ENCODE results near the gene NBPF26. TPM values are rescaled to one million over a fixed set of nuclear protein-coding genes. Genes with fewer than 3 reads are reported as not detected.
"Not testable (repeated sequence)": the region's sequence is repeated elsewhere in the genome, so short reads cannot be mapped to it uniquely, and the experiment has no call there.

Gene NBPF26
- 10 to 100 TPM; 36.2 to 39.7 TPM for total RNA-seq

DNA sequence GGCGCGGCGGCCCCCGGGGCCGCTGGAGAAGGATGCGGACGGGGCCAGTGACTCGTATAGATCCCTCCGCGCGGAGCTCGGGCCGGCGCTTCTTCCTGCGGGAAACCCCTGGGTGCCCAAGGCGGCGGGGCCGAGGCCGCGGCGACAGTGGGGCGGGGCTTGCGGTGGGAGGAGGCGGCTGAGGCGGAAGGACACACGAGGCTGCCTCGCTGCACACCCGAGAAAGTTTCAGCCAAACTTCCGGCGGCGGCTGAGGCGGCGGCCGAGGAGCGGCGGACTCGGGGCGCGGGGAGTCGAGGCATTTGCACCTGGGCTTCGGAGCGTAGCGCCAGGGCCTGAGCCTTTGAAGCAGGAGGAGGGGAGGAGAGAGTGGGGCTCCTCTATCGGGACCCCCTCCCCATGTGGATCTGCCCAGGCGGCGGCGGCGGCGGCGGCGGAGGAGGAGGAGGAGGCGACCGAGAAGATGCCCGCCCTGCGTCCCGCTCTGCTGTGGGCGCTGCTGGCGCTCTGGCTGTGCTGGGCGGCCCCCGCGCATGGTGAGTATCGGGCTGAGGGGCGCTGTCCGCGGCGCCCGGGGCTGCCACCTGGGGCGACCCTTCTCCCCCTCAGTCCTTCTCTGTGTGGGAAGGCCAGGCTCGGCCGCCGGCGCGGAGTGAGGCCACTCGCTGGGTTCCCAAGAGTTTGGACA lies at the start of gene NBPF26:
Gene NBPF26 (plus strand): TSS at position 231 of the 688 bp plus-strand sequence.
- Mint-ChIP-seq H3K4me3 (peak within 1 kb of the TSS; percentile 62), H3K27ac (peak within 1 kb of the TSS; percentile 31)
- H3K27me3 Mint-ChIP-seq; CTCF ChIA-PET; H3K36me3 Mint-ChIP-seq (ENCODE audit: low read depth); POLR2A ChIA-PET; H3K4me1 Mint-ChIP-seq; H3K9me3 Mint-ChIP-seq: not testable (repeated sequence)
- DNase-seq = peak; percentile 85

DNA sequence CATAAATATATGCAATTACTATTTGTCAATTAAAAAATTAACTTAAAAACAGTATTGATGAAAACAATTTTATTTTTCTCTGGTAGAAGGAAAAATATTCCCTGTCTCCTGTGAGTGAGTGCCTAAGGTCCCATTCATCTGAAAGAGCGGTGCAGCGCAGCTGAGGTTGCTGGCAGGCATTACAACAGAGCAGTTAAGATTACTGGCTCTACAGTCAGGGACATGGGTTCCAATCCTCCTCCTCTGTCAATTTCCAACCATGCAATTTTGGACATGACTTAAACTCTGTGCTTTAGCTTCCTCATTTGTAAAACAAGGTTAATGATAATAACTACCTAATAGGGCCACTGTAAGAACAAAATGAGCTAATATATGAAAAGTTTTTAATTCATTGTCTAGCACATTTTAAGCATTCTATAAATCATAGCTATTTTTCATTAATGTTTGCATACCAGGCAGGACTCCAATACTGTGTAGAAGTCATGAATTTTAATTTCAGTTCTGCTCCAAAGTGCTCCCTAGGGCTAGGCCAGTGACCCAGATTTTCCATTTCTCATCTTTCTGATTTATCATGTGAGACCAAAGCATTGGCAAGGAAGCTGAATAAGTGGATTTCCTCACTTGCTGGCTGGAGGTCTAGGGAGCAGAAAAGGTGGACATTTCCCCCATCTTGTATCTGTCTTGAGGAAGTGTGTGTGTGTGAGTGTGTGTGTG lies 43.5 kb upstream of the NBPF26 start:
- H3K27ac Mint-ChIP-seq; DNase-seq; H3K36me3 Mint-ChIP-seq (ENCODE audit: low read depth); H3K9me3 Mint-ChIP-seq; CTCF ChIA-PET; H3K4me1 Mint-ChIP-seq; H3K4me3 Mint-ChIP-seq; H3K27me3 Mint-ChIP-seq; POLR2A ChIA-PET: not testable (repeated sequence)

DNA sequence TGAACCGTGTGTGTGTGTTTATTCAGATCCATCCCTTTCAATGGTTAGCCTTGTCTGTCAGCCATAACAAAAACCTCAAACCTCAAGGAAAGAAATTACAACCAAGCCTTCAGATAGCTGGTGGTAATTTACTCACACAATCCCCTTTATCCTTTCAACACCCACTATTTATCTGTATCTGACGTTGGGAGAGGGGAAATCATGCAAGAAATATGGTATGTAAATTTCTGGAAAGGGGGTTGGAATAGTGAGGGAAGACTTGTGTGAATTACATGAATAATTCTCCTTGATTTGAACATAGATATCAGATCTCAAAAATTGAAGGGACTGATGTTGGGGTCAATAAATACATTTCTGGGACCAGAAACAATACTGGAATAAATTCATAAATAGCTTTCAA lies 42.8 kb upstream of the NBPF26 start:
- H3K9me3 Mint-ChIP-seq; POLR2A ChIA-PET; DNase-seq; H3K27me3 Mint-ChIP-seq; H3K36me3 Mint-ChIP-seq (ENCODE audit: low read depth); H3K4me3 Mint-ChIP-seq; H3K4me1 Mint-ChIP-seq; H3K27ac Mint-ChIP-seq; CTCF ChIA-PET: not testable (repeated sequence)

DNA sequence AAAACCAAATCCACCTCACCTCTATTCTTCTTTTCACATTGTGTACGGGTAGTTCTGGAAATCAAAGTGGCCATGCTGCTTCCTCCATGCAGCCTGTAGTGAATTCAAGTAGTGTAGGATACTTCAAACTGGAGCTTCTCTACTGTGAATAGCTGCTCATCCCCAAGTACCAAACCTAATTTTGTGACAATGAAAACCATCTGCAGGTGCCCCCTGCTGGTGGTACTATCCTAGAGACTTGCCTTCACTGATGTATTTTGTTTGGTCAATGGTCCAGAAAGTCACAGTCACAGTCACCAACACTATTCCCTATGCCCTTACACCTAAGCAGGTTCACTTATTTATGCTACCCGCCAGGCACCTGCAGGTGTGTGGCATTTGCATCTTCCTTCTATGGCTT lies 39.3 kb upstream of the NBPF26 start:
- H3K27me3 Mint-ChIP-seq; DNase-seq; H3K4me3 Mint-ChIP-seq; H3K4me1 Mint-ChIP-seq; CTCF ChIA-PET; H3K9me3 Mint-ChIP-seq; H3K27ac Mint-ChIP-seq; H3K36me3 Mint-ChIP-seq (ENCODE audit: low read depth); POLR2A ChIA-PET: not testable (repeated sequence)

DNA sequence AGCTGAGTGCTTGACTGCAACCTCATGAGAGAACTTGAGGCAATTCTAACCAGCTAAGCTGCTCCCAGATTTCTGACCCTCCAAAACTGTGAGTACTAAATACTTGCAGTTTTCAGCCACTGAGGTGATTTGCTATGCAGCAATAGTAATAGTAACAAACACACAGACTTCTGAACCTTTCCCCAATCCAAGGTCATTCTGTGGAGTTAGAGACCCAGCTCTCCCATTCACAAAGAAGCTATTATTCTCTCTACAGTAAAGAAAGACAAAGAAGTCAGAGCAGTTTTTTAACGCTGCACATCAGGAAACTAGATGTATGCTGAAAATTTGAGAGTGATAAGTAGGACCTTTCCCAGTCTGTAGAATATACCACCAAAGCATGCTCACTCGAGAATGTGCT lies 38.1 kb upstream of the NBPF26 start:
- H3K27me3 Mint-ChIP-seq; CTCF ChIA-PET; POLR2A ChIA-PET; H3K4me3 Mint-ChIP-seq; H3K36me3 Mint-ChIP-seq (ENCODE audit: low read depth); H3K27ac Mint-ChIP-seq; H3K9me3 Mint-ChIP-seq; DNase-seq; H3K4me1 Mint-ChIP-seq: not testable (repeated sequence)

DNA sequence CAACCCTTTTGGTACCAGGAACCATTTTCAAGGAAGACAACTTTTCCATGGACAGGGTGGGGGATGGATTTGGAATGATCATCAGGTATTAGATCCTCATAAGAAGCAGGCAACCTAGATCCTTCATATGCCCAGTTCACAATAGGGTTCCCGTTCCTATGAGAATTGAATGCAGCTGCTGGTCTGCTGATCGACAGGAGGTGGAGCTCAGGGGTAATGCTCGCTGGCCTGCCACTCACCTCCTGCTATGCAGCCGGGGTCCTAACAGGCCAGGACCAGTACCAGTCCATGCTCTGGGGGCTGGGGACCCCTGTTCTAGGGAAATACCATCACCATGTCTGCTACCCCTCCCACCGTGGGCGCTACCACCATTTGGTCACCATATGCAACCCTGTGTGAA lies 36.5 kb upstream of the NBPF26 start:
- H3K27me3 Mint-ChIP-seq; POLR2A ChIA-PET; CTCF ChIA-PET; H3K27ac Mint-ChIP-seq; H3K9me3 Mint-ChIP-seq; H3K36me3 Mint-ChIP-seq (ENCODE audit: low read depth); H3K4me1 Mint-ChIP-seq; H3K4me3 Mint-ChIP-seq; DNase-seq: not testable (repeated sequence)

DNA sequence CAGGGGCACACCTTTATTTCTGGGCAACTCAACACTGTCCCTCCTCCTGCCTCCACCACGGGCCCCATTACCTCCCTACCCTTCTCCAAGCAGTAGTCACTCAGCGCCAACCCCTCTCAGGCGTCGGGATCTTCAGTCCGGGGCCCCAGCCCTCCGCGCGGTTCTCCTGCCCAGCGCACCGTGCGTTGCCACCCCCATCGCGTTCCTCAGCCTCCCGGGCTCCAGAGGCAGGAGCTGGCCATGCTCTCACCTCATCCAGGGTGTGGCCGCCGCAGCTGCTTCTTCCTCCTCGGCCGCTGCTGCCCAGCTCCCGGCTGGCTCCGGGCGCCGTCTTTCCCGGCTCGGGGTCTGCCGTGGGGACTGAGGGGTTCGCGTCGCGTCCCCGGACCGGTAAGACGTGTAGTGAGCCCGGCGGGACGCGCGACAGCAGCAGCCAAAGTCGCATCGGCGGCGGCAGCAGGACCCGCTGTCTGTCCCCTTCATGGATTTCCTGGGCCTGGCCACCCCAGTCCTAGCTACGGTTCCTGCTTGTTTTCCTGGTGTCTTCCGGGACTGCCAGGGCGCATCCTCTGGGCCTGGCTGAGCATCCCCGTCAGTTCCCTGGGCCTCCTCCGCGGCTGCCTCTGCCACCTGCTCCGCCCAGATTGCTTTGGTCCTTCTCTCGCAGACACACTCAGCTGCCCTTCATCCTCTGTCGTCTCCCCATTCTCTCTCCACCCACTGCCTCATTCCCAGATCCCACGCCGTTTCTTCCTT lies 22.8 kb upstream of the NBPF26 start:
- CTCF ChIA-PET; DNase-seq; H3K36me3 Mint-ChIP-seq (ENCODE audit: low read depth); H3K9me3 Mint-ChIP-seq; H3K4me1 Mint-ChIP-seq; POLR2A ChIA-PET; H3K27me3 Mint-ChIP-seq; H3K27ac Mint-ChIP-seq; H3K4me3 Mint-ChIP-seq: not testable (repeated sequence)

DNA sequence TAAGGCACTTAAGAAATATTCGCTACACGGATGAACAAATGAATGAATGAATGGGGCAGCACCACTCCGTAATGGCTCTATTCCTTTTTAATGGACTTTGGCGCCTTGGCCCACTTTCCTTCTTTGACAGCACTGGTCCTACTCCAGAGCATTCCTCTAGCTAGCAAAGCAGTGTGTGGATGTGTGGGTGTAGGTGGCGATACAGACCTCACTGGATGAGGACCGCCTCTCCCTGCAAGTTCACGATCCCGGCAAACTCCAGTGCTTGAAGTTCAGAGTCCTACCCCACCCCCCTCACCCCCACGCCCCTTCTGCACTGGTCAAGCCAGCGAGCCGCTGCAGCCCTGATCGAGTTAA lies 409 bp upstream of the NBPF26 start:
- H3K27ac Mint-ChIP-seq; DNase-seq; H3K27me3 Mint-ChIP-seq; POLR2A ChIA-PET; H3K36me3 Mint-ChIP-seq (ENCODE audit: low read depth); H3K9me3 Mint-ChIP-seq; H3K4me1 Mint-ChIP-seq; CTCF ChIA-PET: not testable (repeated sequence)
- peak overlapping the region; percentile 62 for H3K4me3 Mint-ChIP-seq

DNA sequence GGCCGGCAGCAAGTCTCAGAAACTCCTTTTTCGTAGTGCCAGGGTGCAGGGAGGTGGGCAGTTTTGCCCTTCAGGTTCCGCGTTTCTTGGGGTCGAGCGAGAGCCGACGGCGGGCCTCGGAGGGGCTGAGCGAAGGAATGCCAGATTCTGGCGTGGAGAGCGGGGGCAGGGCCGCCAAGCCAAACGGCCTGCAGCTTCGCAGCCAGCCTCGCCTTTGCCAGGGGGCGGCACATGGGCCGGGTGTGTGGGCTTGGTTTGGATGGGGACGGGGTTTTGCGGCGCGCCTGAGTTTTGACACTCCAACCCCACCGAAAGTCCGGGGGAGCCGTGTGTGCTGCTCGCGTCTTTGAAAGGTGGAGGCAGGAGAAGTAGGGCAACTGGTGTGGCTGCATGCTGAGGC lies 762 bp downstream of the NBPF26 start:
- peak overlapping the region; percentile 59 for H3K4me3 Mint-ChIP-seq
- H3K9me3 Mint-ChIP-seq; H3K27me3 Mint-ChIP-seq; H3K27ac Mint-ChIP-seq; POLR2A ChIA-PET; H3K36me3 Mint-ChIP-seq (ENCODE audit: low read depth); CTCF ChIA-PET; H3K4me1 Mint-ChIP-seq: not testable (repeated sequence)
- peak; percentile 16 for DNase-seq

DNA sequence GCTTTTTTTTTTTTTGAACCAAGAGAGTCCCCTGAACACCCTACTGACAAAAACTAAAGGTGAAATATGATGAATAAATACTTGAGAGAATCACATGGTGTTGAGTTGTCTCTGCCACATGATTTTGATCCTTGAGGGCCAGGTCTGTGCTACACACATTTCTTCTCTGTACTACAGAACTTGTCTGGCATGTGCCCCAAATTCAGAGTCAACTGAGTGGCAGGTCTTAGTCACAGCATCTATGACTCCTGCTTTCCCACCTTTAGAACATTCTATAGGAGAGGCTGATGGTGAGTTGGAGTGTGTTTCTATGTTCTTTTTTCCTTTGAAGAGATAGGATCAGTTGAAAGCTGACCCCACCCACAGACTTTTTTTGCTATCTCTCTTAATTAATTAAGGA lies 5.1 kb downstream of the NBPF26 start:
- H3K4me1 Mint-ChIP-seq; DNase-seq; H3K27ac Mint-ChIP-seq; CTCF ChIA-PET; POLR2A ChIA-PET; H3K9me3 Mint-ChIP-seq; H3K4me3 Mint-ChIP-seq; H3K27me3 Mint-ChIP-seq; H3K36me3 Mint-ChIP-seq (ENCODE audit: low read depth): not testable (repeated sequence)

DNA sequence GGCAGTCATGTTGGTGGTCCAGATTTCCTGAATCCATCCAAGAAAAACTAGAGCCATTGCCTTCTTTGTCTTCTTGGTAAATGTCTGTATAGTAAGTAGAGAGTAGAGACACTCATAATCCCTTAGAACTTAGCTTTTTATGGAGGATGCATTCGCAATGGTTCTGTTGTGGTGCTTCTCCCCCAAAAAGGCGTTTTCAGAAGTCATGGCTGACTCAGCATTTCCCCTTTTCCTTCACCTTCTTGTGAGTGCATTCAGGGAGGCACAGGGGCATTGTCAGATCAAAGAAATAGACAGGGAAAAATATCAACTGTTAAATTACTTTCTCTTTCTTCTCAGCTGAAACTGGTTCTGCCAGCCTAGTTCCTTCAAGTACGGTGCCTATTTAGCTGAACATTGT lies 45.3 kb downstream of the NBPF26 start:
- CTCF ChIA-PET; H3K36me3 Mint-ChIP-seq (ENCODE audit: low read depth); DNase-seq; POLR2A ChIA-PET; H3K27ac Mint-ChIP-seq; H3K4me3 Mint-ChIP-seq; H3K4me1 Mint-ChIP-seq; H3K27me3 Mint-ChIP-seq; H3K9me3 Mint-ChIP-seq: not testable (repeated sequence)

DNA sequence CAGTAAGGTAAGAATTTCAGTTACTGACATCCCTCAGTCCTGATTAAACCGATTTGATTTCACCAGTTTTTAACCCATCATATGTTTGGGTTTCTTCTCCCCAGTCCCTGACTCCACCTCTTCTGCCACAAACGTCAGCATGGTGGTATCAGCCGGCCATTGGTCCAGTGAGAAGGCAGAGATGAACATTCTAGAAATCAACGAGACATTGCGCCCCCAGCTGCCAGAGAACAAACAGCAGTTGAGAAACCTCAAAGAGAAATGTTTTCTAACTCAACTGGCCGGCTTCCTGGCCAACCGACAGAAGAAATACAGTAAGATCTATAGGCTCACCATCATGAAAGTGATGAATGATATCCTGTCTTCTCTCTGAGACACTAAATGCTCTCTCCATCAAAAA lies 81.7 kb downstream of the NBPF26 start:
- H3K27me3 Mint-ChIP-seq; H3K36me3 Mint-ChIP-seq (ENCODE audit: low read depth); H3K9me3 Mint-ChIP-seq; CTCF ChIA-PET; H3K27ac Mint-ChIP-seq; POLR2A ChIA-PET; H3K4me3 Mint-ChIP-seq: not testable (repeated sequence)
- peak; percentile 31 for DNase-seq
- peaks cover 14% of the 10 kb centered on the region for H3K4me1 Mint-ChIP-seq

DNA sequence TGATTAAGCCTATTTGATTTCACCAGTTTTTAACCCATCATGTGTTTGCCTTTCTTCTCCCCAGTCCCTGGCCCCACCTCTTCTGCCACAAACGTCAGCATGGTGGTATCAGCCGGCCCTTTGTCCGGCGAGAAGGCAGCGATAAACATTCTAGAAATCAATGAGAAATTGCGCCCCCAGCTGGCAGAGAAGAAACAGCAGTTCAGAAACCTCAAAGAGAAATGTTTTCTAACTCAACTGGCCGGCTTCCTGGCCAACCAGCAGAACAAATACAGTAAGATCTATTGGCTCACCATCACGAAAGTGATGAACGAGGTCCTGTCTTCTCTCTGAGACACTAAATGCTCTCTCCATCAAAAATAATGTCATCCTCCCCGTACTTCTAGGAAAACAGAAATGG lies 88.1 kb downstream of the NBPF26 start:
- H3K4me1 Mint-ChIP-seq; H3K9me3 Mint-ChIP-seq; CTCF ChIA-PET; H3K27me3 Mint-ChIP-seq; H3K36me3 Mint-ChIP-seq (ENCODE audit: low read depth); POLR2A ChIA-PET: not testable (repeated sequence)
- H3K4me3 Mint-ChIP-seq = peak overlapping the region; percentile 35
- peak overlapping the region; percentile 42 for H3K27ac Mint-ChIP-seq
- peak; percentile 57 for DNase-seq

DNA sequence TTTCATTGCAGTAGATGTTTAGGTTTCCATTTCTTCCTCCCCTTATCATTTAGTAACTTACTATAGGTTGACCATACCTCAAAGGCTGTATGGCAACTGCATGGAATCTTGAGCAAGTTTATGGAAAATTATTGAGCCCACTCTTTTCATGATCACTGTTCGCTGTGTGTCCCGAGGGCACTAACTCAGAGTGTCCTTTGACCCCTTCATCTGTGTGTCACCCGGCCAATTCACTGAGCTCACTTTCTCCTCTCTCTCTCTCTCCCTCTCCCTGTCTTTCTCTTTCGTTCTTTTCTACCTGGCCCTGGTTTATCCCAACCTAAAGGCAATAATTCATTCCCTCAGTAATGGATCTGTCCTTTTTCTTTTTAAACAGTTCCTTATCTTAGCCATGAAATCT lies 101.3 kb downstream of the NBPF26 start:
- DNase-seq; H3K36me3 Mint-ChIP-seq (ENCODE audit: low read depth); CTCF ChIA-PET; H3K4me1 Mint-ChIP-seq; H3K9me3 Mint-ChIP-seq; POLR2A ChIA-PET; H3K4me3 Mint-ChIP-seq; H3K27ac Mint-ChIP-seq; H3K27me3 Mint-ChIP-seq: not testable (repeated sequence)
